GM21619 (cell line): ENCODE results near the gene FBXO38.
A peak's percentile ranks its signal among the peaks of the same experiment; 100 is the strongest.
"Not testable (repeated sequence)": the region's sequence is repeated elsewhere in the genome, so short reads cannot be mapped to it uniquely, and the experiment has no call there.

Source experiments
- ATAC-seq: cut with Tn5 transposase; IDR thresholded peaks from one replicate; pipeline ENCODE4 v1.9.1; 2021; ENCODE audit not compliant: unreplicated experiment

FBXO38 gene

GRCh38 chr5:148427370-148428042 is 43.7 kb downstream of the FBXO38 start:
- no peak for ATAC-seq

GRCh38 chr5:148428848-148429247 is 45.1 kb downstream of the FBXO38 start:
- no peak for ATAC-seq

- no peak for ATAC-seq
Observed at GRCh38 chr5:148433826-148434225, 50.1 kb downstream of the FBXO38 start.

- no peak for ATAC-seq
Observed at GRCh38 chr5:148436029-148436428, 52.3 kb downstream of the FBXO38 start.

- ATAC-seq, result no peak
Observed at GRCh38 chr5:148437249-148437648, 53.5 kb downstream of the FBXO38 start.

- ATAC-seq, result no peak
Observed at GRCh38 chr5:148438933-148439332, 55.2 kb downstream of the FBXO38 start.

GRCh38 chr5:148443241-148443640 is 59.5 kb downstream of the FBXO38 start:
- ATAC-seq, result no peak

GRCh38 chr5:148443998-148444397 is 60.2 kb downstream of the FBXO38 start:
- ATAC-seq, result peak; percentile 94

- ATAC-seq, result no peak
Observed at GRCh38 chr5:148445578-148445977, 61.8 kb downstream of the FBXO38 start.

GRCh38 chr5:148446611-148447010 is 62.9 kb downstream of the FBXO38 start:
- ATAC-seq, result no peak

- no peak for ATAC-seq
Observed at GRCh38 chr5:148452499-148453193, 68.9 kb downstream of the FBXO38 start.

GRCh38 chr5:148454576-148454975 is 70.8 kb downstream of the FBXO38 start:
- no peak for ATAC-seq

- ATAC-seq, result no peak
Observed at GRCh38 chr5:148455185-148455584, 71.4 kb downstream of the FBXO38 start.

- ATAC-seq, result peak; percentile 81
Observed at GRCh38 chr5:148457183-148457620, 73.4 kb downstream of the FBXO38 start.

- no peak for ATAC-seq
Observed at GRCh38 chr5:148458036-148458888, 74.5 kb downstream of the FBXO38 start.

GRCh38 chr5:148459669-148460068 is 75.9 kb downstream of the FBXO38 start:
- ATAC-seq, result no peak

GRCh38 chr5:148465381-148466235 is 81.8 kb downstream of the FBXO38 start:
- no peak for ATAC-seq

- ATAC-seq, result no peak
Observed at GRCh38 chr5:148466236-148466580, 82.5 kb downstream of the FBXO38 start.

GRCh38 chr5:148467958-148468357 is 84.2 kb downstream of the FBXO38 start:
- ATAC-seq, result no peak

GRCh38 chr5:148468746-148469145 is 85.0 kb downstream of the FBXO38 start:
- ATAC-seq, result not testable (repeated sequence)

- no peak for ATAC-seq
Observed at GRCh38 chr5:148469501-148469935, 85.8 kb downstream of the FBXO38 start.
